ENCODE results near the gene KCNC2.

DNA sequence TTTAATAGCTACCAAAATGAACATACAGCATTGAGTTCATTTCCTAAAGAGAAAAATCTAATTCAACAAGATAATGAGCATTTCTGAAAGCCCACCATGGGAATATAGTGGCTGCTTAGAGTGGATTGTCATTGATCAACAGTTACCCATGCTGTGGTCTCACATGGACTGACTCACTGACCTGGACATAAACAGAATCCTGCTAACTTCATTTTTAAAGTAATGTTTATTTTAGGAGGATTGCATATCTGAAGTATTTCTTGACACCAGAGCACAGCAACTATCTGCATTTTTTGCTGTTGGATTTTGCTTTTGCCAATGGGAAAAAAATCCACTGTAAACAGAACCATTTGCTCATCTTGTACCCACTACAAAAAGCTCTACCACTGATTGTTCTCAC is 71.7 kb downstream of the KCNC2 start:
- TF ChIP-seq, protein P1, sequence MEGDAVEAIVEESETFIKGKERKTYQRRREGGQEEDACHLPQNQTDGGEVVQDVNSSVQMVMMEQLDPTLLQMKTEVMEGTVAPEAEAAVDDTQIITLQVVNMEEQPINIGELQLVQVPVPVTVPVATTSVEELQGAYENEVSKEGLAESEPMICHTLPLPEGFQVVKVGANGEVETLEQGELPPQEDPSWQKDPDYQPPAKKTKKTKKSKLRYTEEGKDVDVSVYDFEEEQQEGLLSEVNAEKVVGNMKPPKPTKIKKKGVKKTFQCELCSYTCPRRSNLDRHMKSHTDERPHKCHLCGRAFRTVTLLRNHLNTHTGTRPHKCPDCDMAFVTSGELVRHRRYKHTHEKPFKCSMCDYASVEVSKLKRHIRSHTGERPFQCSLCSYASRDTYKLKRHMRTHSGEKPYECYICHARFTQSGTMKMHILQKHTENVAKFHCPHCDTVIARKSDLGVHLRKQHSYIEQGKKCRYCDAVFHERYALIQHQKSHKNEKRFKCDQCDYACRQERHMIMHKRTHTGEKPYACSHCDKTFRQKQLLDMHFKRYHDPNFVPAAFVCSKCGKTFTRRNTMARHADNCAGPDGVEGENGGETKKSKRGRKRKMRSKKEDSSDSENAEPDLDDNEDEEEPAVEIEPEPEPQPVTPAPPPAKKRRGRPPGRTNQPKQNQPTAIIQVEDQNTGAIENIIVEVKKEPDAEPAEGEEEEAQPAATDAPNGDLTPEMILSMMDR (IDR thresholded peaks at IDR 0.05; ENCODE audit: borderline replicate concordance, extremely low read depth, low read length, poor library complexity, severe bottlenecking) = no peak
- no peak for TF ChIP-seq EZH2 (IDR thresholded peaks at IDR 0.05; ENCODE audit: borderline replicate concordance, low read depth, low read length, severe bottlenecking)
